Ascending aorta (tissue), 2 donors: Measurements from ENCODE around the gene IREB2. TPM values are rescaled to one million over a fixed set of nuclear protein-coding genes. Genes with fewer than 3 reads are reported as not detected.

Experiments used
- DNase-seq, 2 donors: peaks; one replicate each; pipeline ENCODE4 v3.0.0-alpha.2; 2019; ENCODE audit warnings: low spot score in 2 of 2
- H3K27ac ChIP-seq, 2 donors: fragments of 200-600 bp; sonication (generic); one replicate each; pipeline ENCODE4 v1.5.1; 2016 to 2017; ENCODE audit warnings: mild to moderate bottlenecking in 1 of 2
- H3K27me3 ChIP-seq: fragments of 200-600 bp; sonication (generic); one replicate; pipeline ENCODE4 v1.5.1; 2017
- H3K36me3 ChIP-seq, 2 donors: fragments of 200-600 bp; sonication (generic); one replicate each; pipeline ENCODE4 v1.5.1; 2016
- H3K4me1 ChIP-seq, 2 donors: fragments of 200-600 bp; sonication (generic); one replicate each; pipeline ENCODE4 v1.5.1; 2016 to 2017; ENCODE audit warnings: mild to moderate bottlenecking in 1 of 2
- H3K4me3 ChIP-seq, 2 donors: fragments of 200-600 bp; sonication (generic); one replicate each; pipeline ENCODE4 v1.5.1; 2016 to 2017; ENCODE audit warnings: mild to moderate bottlenecking in 1 of 2
- H3K9me3 ChIP-seq, 2 donors: fragments of 200-600 bp; sonication (generic); one replicate each; pipeline ENCODE4 v1.5.1; 2016
- CTCF ChIP-seq, 3 experiments: fragments of 200-600 bp in 2 of 3; fragments of 450-650 bp in 1 of 3; sonication (generic) in 2 of 3; IDR thresholded peaks; one replicate each; pipeline ENCODE4 v1.5.1; 2016 to 2019; ENCODE audit warnings: antibody characterized with exemption in 3 of 3, mild to moderate bottlenecking in 1 of 3, moderate library complexity in 1 of 3
- intact Hi-C: fragments of 100-400 bp; cut with DNase I; formaldehyde crosslinking; loops from one replicate; pipeline ENCODE4 v1.15.1; 2023
- total RNA-seq: library from RNA; depleted of rRNA; stranded (reverse); fragments of >200 nt; gene quantifications from one replicate; pipeline ENCODE4 v1.1.0, GENCODE V29; 2016

IREB2 gene
- total RNA-seq, result 12.7 TPM

DNA sequence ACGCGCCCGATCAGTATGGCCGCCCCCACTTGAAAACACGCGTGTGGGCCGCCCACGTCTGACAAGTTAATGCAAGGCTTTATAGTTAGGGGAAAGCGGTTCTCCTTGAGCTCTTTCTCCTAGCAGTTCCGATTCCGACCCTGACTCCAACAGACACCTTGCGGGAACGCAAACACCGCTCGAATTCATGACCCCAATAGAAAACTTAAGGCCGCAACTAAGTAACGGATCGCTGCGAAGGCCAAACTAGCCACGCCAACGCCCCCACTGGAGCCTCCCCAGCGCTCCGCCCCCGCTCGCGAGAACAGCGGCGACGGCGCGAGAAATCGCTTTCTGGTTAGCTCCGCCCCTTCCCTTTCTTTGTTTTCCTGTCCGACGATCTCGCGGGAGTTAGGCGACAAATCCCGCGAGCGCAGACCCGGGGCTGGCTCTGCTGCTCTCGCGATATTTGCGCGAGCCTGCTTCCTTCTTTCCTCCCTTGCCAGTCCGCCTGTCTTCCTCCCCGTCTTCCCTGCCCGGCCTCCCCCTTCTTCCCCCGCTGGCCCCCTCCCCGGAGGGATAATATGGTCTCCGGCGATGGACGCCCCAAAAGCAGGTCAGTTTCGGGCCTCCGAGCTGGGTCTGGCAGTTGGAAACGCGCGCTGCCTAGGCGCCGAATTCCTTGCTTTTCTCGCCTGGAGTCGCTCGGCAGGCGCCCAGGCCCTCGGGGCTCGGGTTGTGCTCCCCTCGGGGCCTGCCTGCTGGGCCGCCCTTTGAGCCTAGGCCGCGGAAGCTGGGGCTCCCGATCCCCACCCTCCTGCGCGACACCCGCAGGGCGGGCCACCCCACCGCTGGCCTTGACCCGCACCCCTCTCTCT lies at the start of gene IREB2:
Gene IREB2, plus strand, starts transcription at position 455 of the 857 bp plus-strand sequence. Its CDS starts 122 bp downstream, at position 577.
- Histone ChIP-seq H3K27me3 (no peaks in the 10 kb centered on the region), H3K4me1 (peaks cover 0 to 13% of the 10 kb centered on the region in 2 donors), H3K36me3 (peaks cover 0 to 12% of the 10 kb centered on the region in 2 donors), H3K27ac (peak within 1 kb of the TSS; percentile 90 to 97), H3K4me3 (peak within 1 kb of the TSS; percentile 67 to 96), H3K9me3 (no peaks in the 10 kb centered on the region)
- TF ChIP-seq CTCF (IDR thresholded peaks at IDR 0.05), result no peak
- peak; percentile 97 to 99 for DNase-seq
- intact Hi-C loops, result loop anchor here (1.0 to 10.0 kb wide), 7 partner anchors 69 to 483 kb away; partner anchors contain the start of genes HYKK, IDH3A and SKIC8

- intact Hi-C loops, result no loop called here
- Histone ChIP-seq H3K27me3 (no peaks in the 10 kb centered on the region), H3K4me1 (no peaks in the 10 kb centered on the region), H3K9me3 (no peaks in the 10 kb centered on the region), H3K27ac (no peak overlapping the region), H3K4me3 (no peak overlapping the region), H3K36me3 (no peaks in the 10 kb centered on the region)
- DNase-seq, result no peak
- TF ChIP-seq CTCF (IDR thresholded peaks at IDR 0.05), result no peak
These were observed 49.2 kb upstream of the IREB2 start for GRCh38 chr15:78388865-78389264.

DNA sequence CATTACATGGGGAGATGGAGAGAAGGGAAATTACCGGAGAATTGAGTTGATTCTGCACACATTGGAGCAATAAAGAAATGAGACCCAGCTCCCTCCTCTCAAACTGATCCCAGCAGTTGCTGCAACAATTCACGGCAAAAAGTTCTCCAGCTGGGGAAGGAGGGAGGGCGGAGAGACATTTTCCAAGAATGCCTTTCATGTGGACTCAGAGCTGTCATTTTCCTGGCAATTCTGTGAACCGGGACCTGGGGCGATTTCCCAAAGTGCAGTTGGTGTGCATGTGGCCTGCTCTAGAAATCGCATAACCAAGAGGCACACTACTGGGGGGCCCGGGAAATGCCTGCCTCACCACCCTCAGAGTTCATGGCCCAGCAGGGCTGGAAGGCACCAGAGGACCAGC lies 48.7 kb upstream of the IREB2 start:
- no peak for TF ChIP-seq CTCF (IDR thresholded peaks at IDR 0.05)
- no peaks in the 10 kb centered on the region for H3K36me3 ChIP-seq
- no peaks in the 10 kb centered on the region for H3K4me1 ChIP-seq
- no peaks in the 10 kb centered on the region for H3K27me3 ChIP-seq
- no peak overlapping the region for H3K27ac ChIP-seq
- intact Hi-C loops, result no loop called here
- no peak overlapping the region for H3K4me3 ChIP-seq
- DNase-seq, result no peak
- no peaks in the 10 kb centered on the region for H3K9me3 ChIP-seq

DNA sequence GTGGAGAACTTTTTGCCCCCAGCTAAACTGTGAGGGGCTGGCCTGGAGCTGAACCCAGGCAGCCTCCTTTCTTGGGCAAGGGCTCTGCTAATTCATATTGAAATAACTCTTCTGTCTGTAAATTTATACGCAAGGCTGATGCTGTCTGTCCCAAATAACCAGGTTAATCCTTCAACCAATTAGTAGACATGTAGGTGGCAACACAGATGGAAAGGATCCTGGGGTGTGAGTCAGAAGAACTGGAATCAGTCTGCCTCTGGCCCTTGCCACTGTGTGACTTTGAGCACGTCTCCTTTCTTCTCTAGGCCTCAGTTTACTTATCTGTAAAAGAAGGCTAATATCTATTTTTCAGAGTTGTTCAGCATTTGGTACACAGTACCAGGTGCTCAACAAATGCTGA lies 48.3 kb upstream of the IREB2 start:
- intact Hi-C loops, result no loop called here
- H3K27ac ChIP-seq, result no peak overlapping the region
- no peaks in the 10 kb centered on the region for H3K4me1 ChIP-seq
- H3K36me3 ChIP-seq, result no peaks in the 10 kb centered on the region
- DNase-seq, result no peak
- H3K27me3 ChIP-seq, result no peaks in the 10 kb centered on the region
- no peak overlapping the region for H3K4me3 ChIP-seq
- no peak for TF ChIP-seq CTCF (IDR thresholded peaks at IDR 0.05)
- H3K9me3 ChIP-seq, result no peaks in the 10 kb centered on the region

DNA sequence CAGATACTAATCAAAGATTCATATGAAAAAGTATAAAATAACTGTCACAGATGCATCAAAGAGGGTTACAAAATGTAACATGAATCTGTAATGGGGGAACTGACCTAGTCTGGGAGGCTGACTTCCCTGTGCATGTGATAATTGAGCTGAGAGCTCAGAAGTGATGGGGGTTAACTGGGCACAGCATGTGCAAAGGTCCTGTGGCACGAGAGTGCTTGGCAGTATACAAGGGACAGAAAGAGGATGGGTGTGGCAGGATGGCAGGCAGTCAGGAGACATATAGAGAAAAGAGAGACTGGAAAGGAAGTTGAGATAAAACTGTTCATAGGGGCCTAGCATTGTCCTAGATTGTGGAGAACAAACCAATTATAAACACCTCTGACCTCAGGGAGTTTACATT lies 47.8 kb upstream of the IREB2 start:
- Histone ChIP-seq H3K27me3 (no peaks in the 10 kb centered on the region), H3K4me3 (no peak overlapping the region), H3K9me3 (no peaks in the 10 kb centered on the region), H3K27ac (no peak overlapping the region), H3K36me3 (no peaks in the 10 kb centered on the region), H3K4me1 (no peaks in the 10 kb centered on the region)
- DNase-seq, result no peak
- no peak for TF ChIP-seq CTCF (IDR thresholded peaks at IDR 0.05)
- intact Hi-C loops, result no loop called here
